Astrocyte of the spinal cord (primary cell): ENCODE data around the gene MGAT3.

Experiments used
- DNase-seq: peaks from one replicate; pipeline ENCODE4 v3.0.0; 2011; ENCODE audit warnings: low read depth, low spot score
- H3K4me3 ChIP-seq: 2 replicates; pipeline ENCODE4 v1.5.1; 2011; ENCODE audit warnings: low read depth, mild to moderate bottlenecking, low read length, moderate library complexity
- CTCF ChIP-seq: IDR thresholded peaks from 2 replicates; pipeline ENCODE4 v1.5.1; 2012; ENCODE audit warnings: low read depth, mild to moderate bottlenecking, low read length, inconsistent platforms
- in situ Hi-C: cut with HindIII; loops from 2 replicates; pipeline ENCODE4 v1.10.0; 2017; ENCODE audit warnings: low sequenced_read_pairs

Gene MGAT3

GRCh38 chr22:39493759-39494158 lies 36.9 kb downstream of the MGAT3 start:
- peak; percentile 51 for DNase-seq

GRCh38 chr22:39494471-39495120 lies 37.8 kb downstream of the MGAT3 start:
- DNase-seq = no peak
- H3K4me3 ChIP-seq = no peak overlapping the region
- no peak for TF ChIP-seq CTCF
- in situ Hi-C loops = no loop called here

More at GRCh38 chr22:39493759-39494158, 36.9 kb downstream of the MGAT3 start:
- no peak overlapping the region for H3K4me3 ChIP-seq
- in situ Hi-C loops = no loop called here
- TF ChIP-seq CTCF = no peak

- H3K4me3 ChIP-seq = no peak overlapping the region
- peak; percentile 55 for DNase-seq
- in situ Hi-C loops = no loop called here
- peak; percentile 90 for TF ChIP-seq CTCF
Observed at GRCh38 chr22:39496131-39496838, 39.5 kb downstream of the MGAT3 start.

GRCh38 chr22:39497429-39497828 lies 40.6 kb downstream of the MGAT3 start:
- H3K4me3 ChIP-seq = no peak overlapping the region
- in situ Hi-C loops = no loop called here
- no peak for TF ChIP-seq CTCF
- no peak for DNase-seq

- in situ Hi-C loops = no loop called here
- TF ChIP-seq CTCF = no peak
- H3K4me3 ChIP-seq = no peak overlapping the region
- DNase-seq = no peak
Observed at GRCh38 chr22:39498368-39498767, 41.6 kb downstream of the MGAT3 start.

- no peak overlapping the region for H3K4me3 ChIP-seq
- DNase-seq = no peak
- in situ Hi-C loops = no loop called here
- no peak for TF ChIP-seq CTCF
Observed at GRCh38 chr22:39498802-39499201, 42.0 kb downstream of the MGAT3 start.
